GM12872 (cell line): ENCODE measurements around the gene RIC1.

Experiments
- TF ChIP-seq, protein P1 (sequence below): IDR thresholded peaks from 3 replicates; pipeline ENCODE4 v1.5.1; 2011; ENCODE audit warnings: low read depth, mild to moderate bottlenecking, low read length, moderate library complexity; ENCODE audit not compliant: insufficient read depth

RIC1 gene

DNA sequence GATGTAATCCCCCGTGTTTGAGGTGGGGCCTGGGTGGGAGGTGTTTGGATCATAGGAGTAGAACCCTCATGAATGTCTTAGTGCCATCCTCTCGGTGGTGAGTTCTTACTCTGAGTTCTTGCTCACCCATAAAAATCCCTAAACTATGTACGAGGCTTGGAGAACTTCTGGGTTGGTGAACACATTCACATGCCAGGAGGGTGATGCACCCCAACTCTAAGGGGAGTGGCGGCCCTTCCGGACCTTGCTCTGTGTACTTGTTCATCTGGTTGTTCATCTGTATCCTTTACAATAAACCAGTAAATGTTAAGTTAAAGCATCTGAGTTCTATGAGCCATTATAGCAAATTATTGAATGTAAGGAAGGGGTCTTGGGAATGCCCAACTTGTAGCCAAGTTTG lies 36.0 kb upstream of the RIC1 start:
- TF ChIP-seq, protein P1, sequence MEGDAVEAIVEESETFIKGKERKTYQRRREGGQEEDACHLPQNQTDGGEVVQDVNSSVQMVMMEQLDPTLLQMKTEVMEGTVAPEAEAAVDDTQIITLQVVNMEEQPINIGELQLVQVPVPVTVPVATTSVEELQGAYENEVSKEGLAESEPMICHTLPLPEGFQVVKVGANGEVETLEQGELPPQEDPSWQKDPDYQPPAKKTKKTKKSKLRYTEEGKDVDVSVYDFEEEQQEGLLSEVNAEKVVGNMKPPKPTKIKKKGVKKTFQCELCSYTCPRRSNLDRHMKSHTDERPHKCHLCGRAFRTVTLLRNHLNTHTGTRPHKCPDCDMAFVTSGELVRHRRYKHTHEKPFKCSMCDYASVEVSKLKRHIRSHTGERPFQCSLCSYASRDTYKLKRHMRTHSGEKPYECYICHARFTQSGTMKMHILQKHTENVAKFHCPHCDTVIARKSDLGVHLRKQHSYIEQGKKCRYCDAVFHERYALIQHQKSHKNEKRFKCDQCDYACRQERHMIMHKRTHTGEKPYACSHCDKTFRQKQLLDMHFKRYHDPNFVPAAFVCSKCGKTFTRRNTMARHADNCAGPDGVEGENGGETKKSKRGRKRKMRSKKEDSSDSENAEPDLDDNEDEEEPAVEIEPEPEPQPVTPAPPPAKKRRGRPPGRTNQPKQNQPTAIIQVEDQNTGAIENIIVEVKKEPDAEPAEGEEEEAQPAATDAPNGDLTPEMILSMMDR, result no peak

DNA sequence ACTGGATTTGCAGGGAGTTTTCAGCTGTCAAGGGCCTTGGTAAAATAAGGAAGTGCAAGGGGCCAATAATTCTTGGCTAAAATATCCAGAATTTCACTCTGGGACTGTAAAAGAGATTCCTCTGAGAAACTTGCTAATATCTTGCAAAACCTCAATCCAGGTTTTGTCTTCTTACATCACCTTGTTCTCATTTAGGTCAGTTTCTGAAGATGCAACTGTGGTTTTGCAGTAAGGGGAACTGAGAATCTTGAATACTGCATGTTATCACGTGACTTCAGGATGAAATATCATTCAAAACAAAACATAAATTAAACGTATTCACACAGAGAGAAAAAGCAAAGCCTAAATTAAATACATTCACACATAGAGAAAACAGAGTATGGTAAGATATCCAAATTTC lies 35.0 kb upstream of the RIC1 start:
- TF ChIP-seq, protein P1, result no peak

DNA sequence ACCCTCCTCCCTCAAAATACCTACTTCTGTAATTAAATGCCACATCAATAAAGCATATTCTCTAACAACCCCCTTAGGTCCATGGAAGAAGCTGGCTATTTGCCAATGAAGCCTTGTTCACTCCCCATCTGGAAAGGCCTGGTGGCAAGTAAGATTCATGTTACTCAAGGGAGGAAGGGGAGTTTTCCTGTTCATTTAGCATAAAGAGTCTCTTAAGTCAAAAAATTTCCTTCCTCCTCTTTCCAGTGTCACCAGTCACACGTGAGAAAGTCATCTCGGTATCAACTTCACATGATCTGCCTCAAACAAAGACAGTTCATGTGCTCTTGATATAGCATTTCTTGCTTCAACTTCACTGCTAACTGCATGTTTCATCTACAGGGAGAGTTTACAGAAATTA lies 32.7 kb upstream of the RIC1 start:
- TF ChIP-seq, protein P1, result no peak

DNA sequence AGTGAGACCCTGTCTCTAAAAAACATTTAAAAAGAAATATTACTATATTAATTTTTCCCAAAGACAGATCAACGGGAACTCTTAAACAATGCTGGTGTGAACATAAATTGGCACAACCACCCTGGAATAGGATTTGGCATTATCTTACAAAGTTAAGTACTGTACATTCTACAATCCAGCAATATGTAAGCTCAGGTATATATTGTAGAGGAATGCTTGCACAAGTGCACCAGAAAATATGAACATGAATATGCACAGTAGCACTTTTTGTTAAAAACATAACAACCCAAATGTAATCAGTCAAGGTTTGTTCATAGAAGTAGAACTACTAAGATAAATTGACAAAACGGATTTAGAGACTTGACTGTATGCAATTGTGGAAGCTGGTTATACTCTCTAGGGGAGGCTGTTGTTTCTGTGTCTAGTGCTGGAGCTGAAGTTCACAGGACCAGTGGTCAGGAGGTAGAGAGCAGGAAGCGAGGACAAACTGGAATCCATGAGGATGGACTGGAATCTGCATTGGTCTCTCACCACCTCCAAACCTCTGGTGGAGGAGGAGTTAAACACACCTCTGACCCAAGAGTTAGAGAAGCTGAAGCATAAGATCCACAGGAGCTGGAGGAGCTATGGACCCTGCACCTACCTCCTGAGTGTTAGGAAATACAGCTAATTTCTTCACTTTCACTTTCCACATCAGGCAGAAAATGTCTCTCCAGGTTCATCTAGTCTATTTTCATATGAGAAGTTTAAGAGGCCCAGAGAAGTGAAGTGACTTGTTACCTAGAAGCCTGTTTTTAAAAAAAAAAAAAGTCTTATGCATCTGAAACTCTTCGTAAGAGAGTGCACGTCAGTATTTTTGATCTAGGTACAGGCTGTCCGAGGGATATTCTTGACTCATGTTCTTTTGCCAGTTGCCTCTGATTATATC lies 20.3 kb upstream of the RIC1 start:
- TF ChIP-seq, protein P1, result no peak; the same call in 2 of the 3 replicates

DNA sequence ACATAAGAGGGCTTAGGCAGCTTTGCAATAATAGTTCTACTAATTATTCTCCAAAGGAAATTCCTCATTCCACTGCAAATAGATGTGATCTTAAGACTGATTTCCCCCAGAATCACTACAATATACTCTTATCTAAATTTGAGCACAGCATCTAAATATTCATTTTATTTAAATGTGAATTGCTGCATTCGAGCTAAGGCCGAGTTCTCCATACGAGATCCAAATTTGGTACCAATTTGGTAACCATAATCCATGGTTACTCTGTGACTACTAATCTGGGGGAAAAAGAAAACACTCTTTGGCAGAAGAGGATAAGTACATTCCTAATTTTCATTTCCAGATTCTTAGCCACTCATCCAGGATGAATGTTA lies 19.7 kb upstream of the RIC1 start:
- TF ChIP-seq, protein P1, result no peak

DNA sequence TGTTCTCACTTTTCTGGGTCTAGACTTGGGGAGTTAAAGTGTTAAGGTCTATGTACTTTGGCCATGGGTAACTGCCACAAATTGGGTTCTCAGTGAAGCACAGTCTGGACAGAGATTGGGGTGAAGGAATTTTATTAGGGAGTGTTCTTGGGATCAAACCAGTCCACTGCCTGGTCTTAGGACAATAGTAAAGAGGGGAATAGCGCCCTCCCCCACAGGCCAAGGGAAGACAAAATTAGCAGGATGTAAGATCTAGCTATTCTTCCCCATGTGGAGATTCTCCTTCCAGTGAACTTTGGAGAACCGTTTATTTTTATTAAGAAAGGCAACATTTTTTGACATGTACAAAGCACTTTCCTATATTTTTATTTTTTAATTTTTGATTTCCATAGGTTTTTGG lies 18.4 kb upstream of the RIC1 start:
- TF ChIP-seq, protein P1, result 0 out of 3 replicates have a peak, but pooled peaks have one; percentile 5

DNA sequence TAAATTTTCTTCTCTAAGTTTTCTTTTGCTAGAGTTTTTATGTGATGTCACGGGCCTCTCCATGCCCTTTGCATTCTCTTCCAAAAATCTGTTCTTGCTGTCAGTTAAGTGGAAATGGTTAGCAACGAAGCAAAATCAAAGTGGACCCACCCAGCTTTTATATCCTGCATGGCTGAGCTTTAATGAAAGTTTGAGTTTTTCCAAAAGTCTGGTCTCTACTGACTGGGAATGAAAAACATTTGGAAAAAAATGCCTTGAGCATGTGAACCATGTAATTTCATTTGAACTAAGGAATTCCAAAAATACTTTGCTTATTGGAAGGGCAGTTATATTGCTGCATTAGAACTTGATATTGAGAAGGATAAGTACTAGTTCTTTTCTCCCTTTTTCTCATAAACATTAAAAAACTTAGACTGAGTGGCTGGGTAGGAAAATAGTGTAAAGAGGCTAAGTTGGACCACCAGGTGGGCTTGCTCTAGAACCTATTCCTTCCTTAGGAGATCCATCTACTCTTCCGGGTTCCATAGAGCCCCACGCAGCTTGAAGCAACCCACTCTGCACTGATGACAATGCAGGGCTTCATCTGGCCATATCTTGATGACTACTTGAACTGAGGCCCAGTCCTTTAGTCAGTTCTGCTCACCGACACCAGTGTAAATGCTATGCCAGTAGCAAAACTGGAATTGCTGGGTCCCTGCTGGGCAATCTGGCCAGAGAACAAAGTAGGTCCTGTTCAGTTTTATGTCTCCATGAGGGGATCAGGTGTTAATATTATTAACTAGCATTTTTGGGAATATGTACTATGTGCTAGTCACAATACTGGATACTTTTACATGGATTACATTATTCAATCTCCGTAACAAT lies 17.4 kb upstream of the RIC1 start:
- TF ChIP-seq, protein P1, result no peak
